Tibial artery (tissue), 4 donors: ENCODE measurements around the gene PATZ1.
"Not testable (repeated sequence)": the region's sequence is repeated elsewhere in the genome, so short reads cannot be mapped to it uniquely, and the experiment has no call there.

Source experiments
- DNase-seq, 2 donors: peaks; one replicate each; pipeline ENCODE4 v3.0.0-alpha.2; 2019
- H3K27ac ChIP-seq, 2 donors: fragments of 200-600 bp; sonication (generic) in 1 of 2; 1 replicate in 1 of 2; 2 replicates in 1 of 2; pipeline ENCODE4 v1.5.1; 2018 to 2019; ENCODE audit warnings: mild to moderate bottlenecking in 1 of 2
- H3K27me3 ChIP-seq, 2 donors: fragments of 200-600 bp; sonication (generic) in 1 of 2; one replicate each; pipeline versions ENCODE4 v1.5.1 to v1.6.0; 2016 to 2019
- H3K36me3 ChIP-seq, 3 donors: fragments of 200-600 bp; sonication (generic) in 2 of 3; one replicate each; pipeline ENCODE4 v1.5.1; 2016 to 2019; ENCODE audit warnings: mild to moderate bottlenecking in 2 of 3
- H3K4me1 ChIP-seq, 4 donors: fragments of 200-600 bp; sonication (generic) in 2 of 4; 1 replicate in 3 of 4; 2 replicates in 1 of 4; pipeline ENCODE4 v1.5.1; 2016 to 2019
- H3K4me3 ChIP-seq, 2 donors: fragments of 200-600 bp; sonication (generic) in 1 of 2; 1 replicate in 1 of 2; 2 replicates in 1 of 2; pipeline ENCODE4 v1.5.1; 2018 to 2019; ENCODE audit warnings: mild to moderate bottlenecking in 2 of 2
- H3K9me3 ChIP-seq, 3 donors: fragments of 200-600 bp; sonication (generic) in 1 of 3; one replicate each; pipeline ENCODE4 v1.5.1; 2016 to 2019
- intact Hi-C: fragments of 100-400 bp; cut with DNase I; formaldehyde crosslinking; loops from one replicate; pipeline ENCODE4 v1.15.0; 2023; ENCODE audit warnings: low total_unique reads
- TF ChIP-seq, protein P1 (sequence below), 2 experiments: fragments of 200-600 bp in 1 of 2; fragments of 450-650 bp in 1 of 2; IDR thresholded peaks; one replicate each; pipeline ENCODE4 v1.5.1; 2017 to 2019; ENCODE audit warnings: antibody characterized with exemption in 2 of 2, mild to moderate bottlenecking in 1 of 2, moderate library complexity in 1 of 2

Gene PATZ1

GRCh38 chr22:31323578-31324550, 22.3 kb downstream of the PATZ1 start:
- no peaks in the 10 kb centered on the region for H3K27me3 ChIP-seq
- no peak for DNase-seq
- H3K27ac ChIP-seq: no peak overlapping the region
- no peak overlapping the region for H3K4me3 ChIP-seq
- intact Hi-C loops: no loop called here
- H3K4me1 ChIP-seq: peaks cover 0 to 4% (median 0%) of the 10 kb centered on the region in 4 donors
- TF ChIP-seq, protein P1, sequence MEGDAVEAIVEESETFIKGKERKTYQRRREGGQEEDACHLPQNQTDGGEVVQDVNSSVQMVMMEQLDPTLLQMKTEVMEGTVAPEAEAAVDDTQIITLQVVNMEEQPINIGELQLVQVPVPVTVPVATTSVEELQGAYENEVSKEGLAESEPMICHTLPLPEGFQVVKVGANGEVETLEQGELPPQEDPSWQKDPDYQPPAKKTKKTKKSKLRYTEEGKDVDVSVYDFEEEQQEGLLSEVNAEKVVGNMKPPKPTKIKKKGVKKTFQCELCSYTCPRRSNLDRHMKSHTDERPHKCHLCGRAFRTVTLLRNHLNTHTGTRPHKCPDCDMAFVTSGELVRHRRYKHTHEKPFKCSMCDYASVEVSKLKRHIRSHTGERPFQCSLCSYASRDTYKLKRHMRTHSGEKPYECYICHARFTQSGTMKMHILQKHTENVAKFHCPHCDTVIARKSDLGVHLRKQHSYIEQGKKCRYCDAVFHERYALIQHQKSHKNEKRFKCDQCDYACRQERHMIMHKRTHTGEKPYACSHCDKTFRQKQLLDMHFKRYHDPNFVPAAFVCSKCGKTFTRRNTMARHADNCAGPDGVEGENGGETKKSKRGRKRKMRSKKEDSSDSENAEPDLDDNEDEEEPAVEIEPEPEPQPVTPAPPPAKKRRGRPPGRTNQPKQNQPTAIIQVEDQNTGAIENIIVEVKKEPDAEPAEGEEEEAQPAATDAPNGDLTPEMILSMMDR (IDR thresholded peaks at IDR 0.05): no peak
- no peaks in the 10 kb centered on the region for H3K9me3 ChIP-seq
- H3K36me3 ChIP-seq: peaks cover 21 to 46% (median 42%) of the 10 kb centered on the region in 3 donors

- H3K27ac ChIP-seq: no peak overlapping the region
- no peaks in the 10 kb centered on the region for H3K27me3 ChIP-seq
- TF ChIP-seq, protein P1 (IDR thresholded peaks at IDR 0.05): no peak
- no peaks in the 10 kb centered on the region for H3K4me1 ChIP-seq
- H3K36me3 ChIP-seq: peaks cover 5 to 22% (median 19%) of the 10 kb centered on the region in 3 donors
- no peak for DNase-seq
- intact Hi-C loops: no loop called here
- H3K9me3 ChIP-seq: no peaks in the 10 kb centered on the region
- no peak overlapping the region for H3K4me3 ChIP-seq
These were observed 24.7 kb downstream of the PATZ1 start for GRCh38 chr22:31321421-31321820.

- DNase-seq, intact Hi-C loops, H3K27me3 ChIP-seq, H3K4me1 ChIP-seq, H3K36me3 ChIP-seq, H3K27ac ChIP-seq, H3K4me3 ChIP-seq, H3K9me3 ChIP-seq: not testable (repeated sequence)
These were observed 31.9 kb downstream of the PATZ1 start for GRCh38 chr22:31314220-31314619.

DNA sequence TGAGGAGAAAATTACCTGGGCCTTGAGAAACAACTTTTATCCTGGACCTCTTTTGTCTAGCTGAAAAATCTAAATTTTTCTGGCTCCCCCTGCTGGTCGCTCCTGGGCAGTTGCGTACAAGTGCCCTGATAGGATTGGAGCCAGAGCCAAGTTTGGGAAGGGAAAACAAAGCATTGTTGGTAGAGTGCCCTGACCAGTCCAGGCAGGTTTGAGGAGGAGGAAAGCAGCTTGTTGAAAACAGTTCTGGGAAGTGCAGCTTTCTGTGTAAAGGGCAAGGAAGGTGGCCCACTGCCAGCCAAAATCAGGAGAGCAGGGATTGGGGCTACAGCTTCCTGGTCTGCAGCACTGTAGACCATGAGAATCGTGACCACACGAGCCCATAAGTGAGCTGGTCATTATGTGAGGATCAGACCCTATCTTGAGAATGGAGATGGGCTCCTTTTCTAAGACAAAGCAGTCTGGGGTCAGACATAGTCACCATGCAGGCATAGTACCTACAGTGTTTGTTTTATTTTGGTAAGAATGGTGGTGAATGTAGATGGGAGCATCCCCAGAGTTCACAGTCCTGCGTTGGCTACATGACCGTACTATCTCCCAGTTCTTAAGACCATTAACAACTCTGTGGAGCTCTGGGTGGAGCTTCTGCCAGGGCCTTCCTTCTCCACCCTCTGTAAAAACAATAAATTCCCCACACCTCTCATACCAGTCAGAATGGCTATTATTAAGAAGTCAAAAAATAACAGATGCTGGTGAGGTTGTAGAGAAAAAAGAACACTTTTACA, 32.6 kb downstream of the PATZ1 start:
- Histone ChIP-seq H3K27me3 (no peaks in the 10 kb centered on the region), H3K4me3 (no peak overlapping the region), H3K4me1 (peaks cover 0 to 9% (median 5%) of the 10 kb centered on the region in 4 donors), H3K27ac (peak overlapping the region; percentile 57 to 62), H3K36me3 (no peaks in the 10 kb centered on the region), H3K9me3 (peaks cover 0 to 3% (median 0%) of the 10 kb centered on the region in 3 donors)
- intact Hi-C loops: no loop called here
- DNase-seq: peak; percentile 62 to 86
- TF ChIP-seq, protein P1 (IDR thresholded peaks at IDR 0.05): peak; percentile 79 to 83

DNA sequence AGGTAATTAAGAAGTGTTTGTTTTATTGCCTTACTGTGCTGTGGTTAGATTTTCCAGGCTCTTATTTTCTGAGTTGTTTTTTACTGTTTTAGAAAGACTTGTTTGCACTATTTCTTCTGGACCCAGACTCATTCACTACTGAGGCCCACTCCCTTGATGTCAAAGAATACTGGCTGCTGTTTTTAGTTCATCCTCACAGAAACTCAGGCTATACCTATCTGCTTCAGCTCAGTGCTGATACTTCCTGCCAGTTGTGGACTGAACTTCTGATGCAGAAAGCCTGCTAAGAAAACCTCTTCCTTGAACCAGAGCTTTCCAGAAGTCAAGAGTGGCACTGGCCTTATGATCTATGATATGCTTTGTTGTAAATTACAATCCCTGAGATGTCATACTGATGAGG, 38.0 kb downstream of the PATZ1 start:
- H3K9me3 ChIP-seq: no peaks in the 10 kb centered on the region
- H3K4me1 ChIP-seq: peaks cover 0 to 4% (median 0%) of the 10 kb centered on the region in 4 donors
- no peaks in the 10 kb centered on the region for H3K27me3 ChIP-seq
- intact Hi-C loops: no loop called here
- TF ChIP-seq, protein P1 (IDR thresholded peaks at IDR 0.05): no peak
- H3K27ac ChIP-seq: no peak overlapping the region
- DNase-seq: no peak
- H3K4me3 ChIP-seq: no peak overlapping the region
- no peaks in the 10 kb centered on the region for H3K36me3 ChIP-seq

DNA sequence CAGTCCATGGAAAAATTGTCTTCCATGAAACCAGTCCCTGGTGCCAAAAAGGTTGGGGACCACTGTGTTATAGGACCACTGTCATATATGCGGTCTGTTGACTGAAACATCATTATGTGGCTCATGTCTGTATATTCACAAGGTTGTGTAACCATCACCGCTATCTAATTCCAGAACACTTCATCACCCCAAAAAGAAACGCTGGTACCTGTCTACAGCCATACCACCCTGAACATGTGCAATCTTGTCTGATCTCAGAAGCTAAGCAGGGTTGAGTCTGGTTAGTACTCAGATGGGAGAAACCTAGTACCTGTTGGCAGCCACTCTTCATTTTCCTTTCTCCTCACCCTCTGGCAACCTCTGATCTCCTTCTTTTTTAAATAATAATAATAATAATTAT, 41.0 kb downstream of the PATZ1 start:
- Histone ChIP-seq H3K27ac (no peak overlapping the region), H3K36me3 (no peaks in the 10 kb centered on the region), H3K4me3 (no peak overlapping the region), H3K27me3 (no peaks in the 10 kb centered on the region), H3K9me3 (no peaks in the 10 kb centered on the region), H3K4me1 (no peaks in the 10 kb centered on the region)
- TF ChIP-seq, protein P1 (IDR thresholded peaks at IDR 0.05): no peak
- intact Hi-C loops: no loop called here
- DNase-seq: no peak
